Measurements from ENCODE around the gene TRAPPC11. TPM values are rescaled to one million over a fixed set of nuclear protein-coding genes. Genes with fewer than 3 reads are reported as not detected.

TRAPPC11 gene
- total and polyA plus RNA-seq, 12 donors: 8.0 to 24.1 (median 19.5) TPM

Other genes starting within 250 kb of the TRAPPC11 start
- 10 to 100 TPM in 5 of 10 donors, 1 to 10 TPM in 5; 8.0 to 12.7 (median 10.0) TPM for gene CDKN2AIP, start 214.7 kb upstream of the TRAPPC11 start, total RNA-seq
- 1 to 10 TPM; 5.6 to 7.0 TPM for gene CDKN2AIP, start 214.7 kb upstream of the TRAPPC11 start, polyA plus RNA-seq
- 1 to 10 TPM; 4.0 to 8.2 (median 5.2) TPM for gene ING2, start 154.2 kb upstream of the TRAPPC11 start, total RNA-seq
- 1 to 10 TPM; 1.7 to 8.6 TPM for gene ING2, start 154.2 kb upstream of the TRAPPC11 start, polyA plus RNA-seq
- gene RWDD4, start 108 bp upstream of the TRAPPC11 start, total RNA-seq: 10 to 100 TPM; 13.7 to 17.8 (median 15.2) TPM
- gene RWDD4, start 108 bp upstream of the TRAPPC11 start, polyA plus RNA-seq: 10 to 100 TPM in 1 of 2 donors, 1 to 10 TPM in 1; 6.9 to 12.9 TPM
- 10 to 100 TPM in 9 of 10 donors, 1 to 10 TPM in 1; 8.3 to 25.5 (median 13.9) TPM for gene STOX2, start 246.0 kb downstream of the TRAPPC11 start, total RNA-seq
- 1 to 10 TPM; 2.2 to 3.1 TPM for gene STOX2, start 246.0 kb downstream of the TRAPPC11 start, polyA plus RNA-seq